HepG2 (cell line): ENCODE measurements around the gene GPR137. TPM values are rescaled to one million over a fixed set of nuclear protein-coding genes. Genes with fewer than 3 reads are reported as not detected.

Source experiments
- BORCS8-MEF2B ChIP-seq: sonication (generic); formaldehyde crosslinking; IDR thresholded peaks from 2 replicates; pipeline ENCODE4 v1.8.0; 2022; ENCODE audit warnings: mild to moderate bottlenecking, missing genetic modification reagents
- CEBPZ ChIP-seq: IDR thresholded peaks from 2 replicates; pipeline ENCODE4 v1.6.1; 2012; ENCODE audit warnings: low read length, improper control_type of control experiment
- NFYC ChIP-seq: IDR thresholded peaks from 2 replicates; pipeline ENCODE4 v1.6.1; 2016; ENCODE audit warnings: missing genetic modification reagents, missing compliant biosample characterization
- RXRA ChIP-seq: sonication (generic); formaldehyde crosslinking; IDR thresholded peaks from 2 replicates; pipeline ENCODE4 v1.5.1; 2020; ENCODE audit warnings: missing genetic modification reagents
- SNRNP70 ChIP-seq: fragments of 200-400 bp; formaldehyde crosslinking; IDR thresholded peaks from 2 replicates; pipeline ENCODE4 v1.6.1; 2017; ENCODE audit warnings: mild to moderate bottlenecking, low read depth, low read length, moderate library complexity
- SUZ12 ChIP-seq: fragments of 150-350 bp; IDR thresholded peaks from 2 replicates; pipeline ENCODE4 v1.6.1; 2014; ENCODE audit warnings: low read depth, low read length
- TRIM22 ChIP-seq: fragments of 450-650 bp; IDR thresholded peaks from 2 replicates; pipeline ENCODE4 v1.6.1; 2017
- ZNF101 ChIP-seq: sonication (generic); formaldehyde crosslinking; IDR thresholded peaks from 2 replicates; pipeline ENCODE4 v1.4.0; 2020; ENCODE audit warnings: mild to moderate bottlenecking, low read depth, missing genetic modification reagents, borderline replicate concordance
- ZNF333 ChIP-seq: sonication (generic); formaldehyde crosslinking; IDR thresholded peaks from 2 replicates; pipeline ENCODE4 v1.4.0; 2020; ENCODE audit warnings: mild to moderate bottlenecking, missing genetic modification reagents, borderline replicate concordance
- ZNF510 ChIP-seq: sonication (generic); formaldehyde crosslinking; IDR thresholded peaks from 2 replicates; pipeline ENCODE4 v1.4.0; 2020; ENCODE audit warnings: low read depth, mild to moderate bottlenecking, missing genetic modification reagents
- ZNF75D ChIP-seq: sonication (generic); formaldehyde crosslinking; IDR thresholded peaks from 2 replicates; pipeline ENCODE4 v1.8.1; 2023; ENCODE audit warnings: missing genetic modification reagents, mild to moderate bottlenecking, borderline replicate concordance
- polyA plus RNA-seq, 8 experiments: library from polyadenylated mRNA; depleted of rRNA in 3 of 8; stranded (reverse) in 7 of 8; unstranded in 1 of 8; fragments of >200 nt; fragmentation: Illumina TruSeq in 4 of 8; extraction: Trizol in 4 of 8; gene quantifications; 2 replicates each; pipeline versions ENCODE4 v1.2.1 to v1.2.3, GENCODE V29; 2011 to 2016; ENCODE audit warnings: low read depth in 4 of 8, missing spikeins in 1 of 8, mixed read lengths in 1 of 8; ENCODE audit not compliant: insufficient read depth in 1 of 8
- total RNA-seq, 5 experiments: library from RNA; depleted of rRNA; stranded (reverse); fragments of >200 nt; fragmentation: Illumina TruSeq; extraction: Trizol; gene quantifications; 2 replicates each; pipeline ENCODE4 v1.2.3, GENCODE V29; 2016; ENCODE audit warnings: low read depth in 1 of 5
- TF ChIP-seq, protein P1 (sequence below): sonication (generic); formaldehyde crosslinking; conservative IDR thresholded peaks from 2 replicates; pipeline ENCODE4 v1.5.0; 2020; ENCODE audit warnings: missing genetic modification reagents
- TF ChIP-seq, protein P2 (sequence below): sonication (generic); formaldehyde crosslinking; IDR thresholded peaks from 2 replicates; pipeline ENCODE4 v1.4.0; 2020; ENCODE audit warnings: missing genetic modification reagents
- TF ChIP-seq, protein P3 (sequence below): sonication (generic); formaldehyde crosslinking; IDR thresholded peaks from 2 replicates; pipeline ENCODE4 v1.8.0; 2022; ENCODE audit warnings: missing genetic modification reagents, low read depth, mild to moderate bottlenecking, borderline replicate concordance
- TF ChIP-seq, protein P4 (sequence below): sonication (generic); formaldehyde crosslinking; IDR thresholded peaks from 2 replicates; pipeline ENCODE4 v1.4.0; 2020; ENCODE audit warnings: mild to moderate bottlenecking, missing genetic modification reagents, borderline replicate concordance

Gene GPR137
- total and polyA plus RNA-seq, 2 of the 13 experiments (the other 11 are each of a cell fraction or from before 2014, with no cell fraction given): 8.5 to 13.2 TPM

DNA sequence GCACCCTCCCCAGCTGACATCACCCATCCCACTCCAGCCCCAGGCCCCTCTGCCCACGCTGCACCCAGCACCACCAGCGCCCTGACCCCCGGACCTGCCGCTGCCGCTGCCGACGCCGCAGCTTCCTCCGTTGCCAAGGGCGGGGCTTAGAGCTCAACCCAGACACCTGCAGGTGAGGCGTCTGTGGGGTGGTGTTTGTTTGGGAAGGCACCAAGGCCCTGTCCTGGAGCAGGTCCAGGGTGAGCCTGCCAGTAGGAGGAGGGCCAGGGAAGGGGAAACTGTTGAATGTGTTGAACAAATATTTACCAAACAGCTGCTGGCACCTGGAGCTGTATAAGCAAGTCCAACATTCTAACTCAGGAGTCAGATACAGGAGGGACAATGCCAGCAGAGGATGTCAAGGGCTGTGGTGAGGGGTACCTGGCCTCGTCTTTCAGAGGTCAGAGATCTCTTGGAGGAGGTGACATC is 48.1 kb upstream of the GPR137 start (continued):
- TF ChIP-seq TRIM22 (no peak), SUZ12 (no peak), ZNF75D (CRISPR knock-in tag) (no peak), ZNF101 (CRISPR knock-in tag) (no peak), SNRNP70 (no peak), RXRA (CRISPR knock-in tag) (peak; percentile 56; the same call in 1 of the 2 replicates), BORCS8-MEF2B (CRISPR knock-in tag) (no peak), NFYC (CRISPR knock-in tag) (peak; percentile 27; the same call in 1 of the 2 replicates), CEBPZ (no peak), ZNF510 (CRISPR knock-in tag) (no peak), ZNF333 (CRISPR knock-in tag) (no peak)
- TF ChIP-seq, protein P1, sequence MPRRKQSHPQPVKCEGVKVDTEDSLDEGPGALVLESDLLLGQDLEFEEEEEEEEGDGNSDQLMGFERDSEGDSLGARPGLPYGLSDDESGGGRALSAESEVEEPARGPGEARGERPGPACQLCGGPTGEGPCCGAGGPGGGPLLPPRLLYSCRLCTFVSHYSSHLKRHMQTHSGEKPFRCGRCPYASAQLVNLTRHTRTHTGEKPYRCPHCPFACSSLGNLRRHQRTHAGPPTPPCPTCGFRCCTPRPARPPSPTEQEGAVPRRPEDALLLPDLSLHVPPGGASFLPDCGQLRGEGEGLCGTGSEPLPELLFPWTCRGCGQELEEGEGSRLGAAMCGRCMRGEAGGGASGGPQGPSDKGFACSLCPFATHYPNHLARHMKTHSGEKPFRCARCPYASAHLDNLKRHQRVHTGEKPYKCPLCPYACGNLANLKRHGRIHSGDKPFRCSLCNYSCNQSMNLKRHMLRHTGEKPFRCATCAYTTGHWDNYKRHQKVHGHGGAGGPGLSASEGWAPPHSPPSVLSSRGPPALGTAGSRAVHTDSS (CRISPR knock-in tag): no peak
- TF ChIP-seq, protein P2, sequence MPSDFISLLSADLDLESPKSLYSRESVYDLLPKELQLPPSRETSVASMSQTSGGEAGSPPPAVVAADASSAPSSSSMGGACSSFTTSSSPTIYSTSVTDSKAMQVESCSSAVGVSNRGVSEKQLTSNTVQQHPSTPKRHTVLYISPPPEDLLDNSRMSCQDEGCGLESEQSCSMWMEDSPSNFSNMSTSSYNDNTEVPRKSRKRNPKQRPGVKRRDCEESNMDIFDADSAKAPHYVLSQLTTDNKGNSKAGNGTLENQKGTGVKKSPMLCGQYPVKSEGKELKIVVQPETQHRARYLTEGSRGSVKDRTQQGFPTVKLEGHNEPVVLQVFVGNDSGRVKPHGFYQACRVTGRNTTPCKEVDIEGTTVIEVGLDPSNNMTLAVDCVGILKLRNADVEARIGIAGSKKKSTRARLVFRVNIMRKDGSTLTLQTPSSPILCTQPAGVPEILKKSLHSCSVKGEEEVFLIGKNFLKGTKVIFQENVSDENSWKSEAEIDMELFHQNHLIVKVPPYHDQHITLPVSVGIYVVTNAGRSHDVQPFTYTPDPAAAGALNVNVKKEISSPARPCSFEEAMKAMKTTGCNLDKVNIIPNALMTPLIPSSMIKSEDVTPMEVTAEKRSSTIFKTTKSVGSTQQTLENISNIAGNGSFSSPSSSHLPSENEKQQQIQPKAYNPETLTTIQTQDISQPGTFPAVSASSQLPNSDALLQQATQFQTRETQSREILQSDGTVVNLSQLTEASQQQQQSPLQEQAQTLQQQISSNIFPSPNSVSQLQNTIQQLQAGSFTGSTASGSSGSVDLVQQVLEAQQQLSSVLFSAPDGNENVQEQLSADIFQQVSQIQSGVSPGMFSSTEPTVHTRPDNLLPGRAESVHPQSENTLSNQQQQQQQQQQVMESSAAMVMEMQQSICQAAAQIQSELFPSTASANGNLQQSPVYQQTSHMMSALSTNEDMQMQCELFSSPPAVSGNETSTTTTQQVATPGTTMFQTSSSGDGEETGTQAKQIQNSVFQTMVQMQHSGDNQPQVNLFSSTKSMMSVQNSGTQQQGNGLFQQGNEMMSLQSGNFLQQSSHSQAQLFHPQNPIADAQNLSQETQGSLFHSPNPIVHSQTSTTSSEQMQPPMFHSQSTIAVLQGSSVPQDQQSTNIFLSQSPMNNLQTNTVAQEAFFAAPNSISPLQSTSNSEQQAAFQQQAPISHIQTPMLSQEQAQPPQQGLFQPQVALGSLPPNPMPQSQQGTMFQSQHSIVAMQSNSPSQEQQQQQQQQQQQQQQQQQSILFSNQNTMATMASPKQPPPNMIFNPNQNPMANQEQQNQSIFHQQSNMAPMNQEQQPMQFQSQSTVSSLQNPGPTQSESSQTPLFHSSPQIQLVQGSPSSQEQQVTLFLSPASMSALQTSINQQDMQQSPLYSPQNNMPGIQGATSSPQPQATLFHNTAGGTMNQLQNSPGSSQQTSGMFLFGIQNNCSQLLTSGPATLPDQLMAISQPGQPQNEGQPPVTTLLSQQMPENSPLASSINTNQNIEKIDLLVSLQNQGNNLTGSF (CRISPR knock-in tag): no peak
- TF ChIP-seq, protein P3, sequence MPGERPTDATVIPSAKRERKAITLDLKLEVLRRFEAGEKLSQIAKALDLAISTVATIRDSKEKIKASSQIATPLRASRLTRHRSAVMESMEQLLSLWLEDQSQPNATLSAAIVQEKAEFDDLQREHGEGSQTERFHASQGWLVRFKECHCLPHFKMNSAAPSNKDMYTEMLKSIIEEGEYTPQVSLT: no peak
- TF ChIP-seq, protein P4, sequence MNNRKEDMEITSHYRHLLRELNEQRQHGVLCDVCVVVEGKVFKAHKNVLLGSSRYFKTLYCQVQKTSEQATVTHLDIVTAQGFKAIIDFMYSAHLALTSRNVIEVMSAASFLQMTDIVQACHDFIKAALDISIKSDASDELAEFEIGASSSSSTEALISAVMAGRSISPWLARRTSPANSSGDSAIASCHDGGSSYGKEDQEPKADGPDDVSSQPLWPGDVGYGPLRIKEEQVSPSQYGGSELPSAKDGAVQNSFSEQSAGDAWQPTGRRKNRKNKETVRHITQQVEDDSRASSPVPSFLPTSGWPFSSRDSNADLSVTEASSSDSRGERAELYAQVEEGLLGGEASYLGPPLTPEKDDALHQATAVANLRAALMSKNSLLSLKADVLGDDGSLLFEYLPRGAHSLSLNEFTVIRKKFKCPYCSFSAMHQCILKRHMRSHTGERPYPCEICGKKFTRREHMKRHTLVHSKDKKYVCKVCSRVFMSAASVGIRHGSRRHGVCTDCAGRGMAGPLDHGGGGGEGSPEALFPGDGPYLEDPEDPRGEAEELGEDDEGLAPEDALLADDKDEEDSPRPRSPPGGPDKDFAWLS (CRISPR knock-in tag): no peak
